Lower leg skin (tissue), 3 donors: ENCODE data around the gene AUTS2.

Source experiments
- POLR2A ChIP-seq, 2 donors: fragments of 450-650 bp; IDR thresholded peaks; one replicate each; pipeline ENCODE4 v1.6.1; 2016 to 2017; ENCODE audit warnings: antibody characterized with exemption in 2 of 2, mild to moderate bottlenecking in 1 of 2, moderate library complexity in 1 of 2
- TF ChIP-seq, protein P1 (sequence below), 3 donors: fragments of 450-650 bp; IDR thresholded peaks; one replicate each; pipeline ENCODE4 v1.5.1; 2016; ENCODE audit warnings: antibody characterized with exemption in 3 of 3, mild to moderate bottlenecking in 3 of 3, moderate library complexity in 2 of 3

- TF ChIP-seq, protein P1, sequence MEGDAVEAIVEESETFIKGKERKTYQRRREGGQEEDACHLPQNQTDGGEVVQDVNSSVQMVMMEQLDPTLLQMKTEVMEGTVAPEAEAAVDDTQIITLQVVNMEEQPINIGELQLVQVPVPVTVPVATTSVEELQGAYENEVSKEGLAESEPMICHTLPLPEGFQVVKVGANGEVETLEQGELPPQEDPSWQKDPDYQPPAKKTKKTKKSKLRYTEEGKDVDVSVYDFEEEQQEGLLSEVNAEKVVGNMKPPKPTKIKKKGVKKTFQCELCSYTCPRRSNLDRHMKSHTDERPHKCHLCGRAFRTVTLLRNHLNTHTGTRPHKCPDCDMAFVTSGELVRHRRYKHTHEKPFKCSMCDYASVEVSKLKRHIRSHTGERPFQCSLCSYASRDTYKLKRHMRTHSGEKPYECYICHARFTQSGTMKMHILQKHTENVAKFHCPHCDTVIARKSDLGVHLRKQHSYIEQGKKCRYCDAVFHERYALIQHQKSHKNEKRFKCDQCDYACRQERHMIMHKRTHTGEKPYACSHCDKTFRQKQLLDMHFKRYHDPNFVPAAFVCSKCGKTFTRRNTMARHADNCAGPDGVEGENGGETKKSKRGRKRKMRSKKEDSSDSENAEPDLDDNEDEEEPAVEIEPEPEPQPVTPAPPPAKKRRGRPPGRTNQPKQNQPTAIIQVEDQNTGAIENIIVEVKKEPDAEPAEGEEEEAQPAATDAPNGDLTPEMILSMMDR (IDR thresholded peaks at IDR 0.05), result no peak
- TF ChIP-seq POLR2A (IDR thresholded peaks at IDR 0.05), result no peak
These were observed 63.1 kb downstream of the AUTS2 start for GRCh38 chr7:69661342-69661741.
